HS-27A (cell line): ENCODE results near the gene C2orf42.
A peak's percentile ranks its signal among the peaks of the same experiment; 100 is the strongest.
"Not testable (repeated sequence)": the region's sequence is repeated elsewhere in the genome, so short reads cannot be mapped to it uniquely, and the experiment has no call there.

Experiments used
- DNase-seq: peaks from one replicate; pipeline ENCODE4 v3.0.0-alpha.2; 2012; ENCODE audit warnings: low read depth, missing footprints

The C2orf42 gene

DNA sequence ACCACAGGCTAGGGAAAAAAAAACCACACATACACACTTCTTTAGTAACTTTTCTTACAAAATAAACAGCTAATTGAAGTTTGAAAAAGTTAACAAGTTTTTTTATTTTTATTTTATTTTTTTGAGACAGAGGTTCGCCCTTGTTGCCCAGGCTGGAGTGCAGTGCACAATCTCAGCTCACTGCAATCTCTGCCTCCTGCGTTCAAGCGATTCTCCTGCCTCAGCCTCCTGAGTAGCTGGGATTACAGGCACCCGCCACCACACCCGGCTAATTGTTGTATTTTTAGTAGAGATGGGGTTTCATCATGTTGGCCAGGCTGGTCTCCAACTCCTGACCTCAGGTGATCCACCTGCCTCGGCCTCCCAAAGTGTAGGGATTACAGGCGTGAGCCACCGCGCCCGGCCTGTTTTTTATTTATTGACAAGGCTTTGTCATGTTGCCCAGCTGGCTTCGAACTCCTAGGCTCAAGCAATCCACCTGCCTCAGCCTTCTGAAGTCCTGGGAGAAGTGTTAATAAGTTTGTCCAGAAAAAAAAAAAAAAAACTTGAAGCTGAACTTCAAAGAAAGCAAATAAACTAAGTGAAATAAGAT lies 21.1 kb downstream of the C2orf42 start:
- DNase-seq: not testable (repeated sequence)

DNA sequence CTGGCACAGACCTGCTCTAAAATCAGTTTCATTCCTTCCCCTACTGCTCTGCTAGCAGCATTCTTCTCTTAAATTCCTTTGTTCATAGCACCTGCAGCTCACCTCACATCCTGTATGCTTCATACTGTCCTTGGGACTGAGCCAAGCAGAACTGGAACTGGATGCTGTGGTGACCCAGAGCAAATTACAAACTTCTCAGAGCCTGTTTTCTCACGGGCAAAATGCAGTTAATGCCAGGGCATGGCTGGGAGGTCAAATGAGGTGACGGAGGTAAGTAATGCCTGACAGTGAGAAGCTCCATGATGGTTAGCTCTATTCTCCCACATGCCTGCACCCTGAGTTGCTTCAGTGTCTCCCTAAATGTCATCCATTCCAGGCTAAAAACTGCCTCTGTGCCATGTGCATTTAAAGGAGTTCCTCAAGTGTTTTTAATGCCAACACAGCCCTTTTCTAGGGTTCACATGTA lies 29.7 kb downstream of the C2orf42 start:
- no peak for DNase-seq

DNA sequence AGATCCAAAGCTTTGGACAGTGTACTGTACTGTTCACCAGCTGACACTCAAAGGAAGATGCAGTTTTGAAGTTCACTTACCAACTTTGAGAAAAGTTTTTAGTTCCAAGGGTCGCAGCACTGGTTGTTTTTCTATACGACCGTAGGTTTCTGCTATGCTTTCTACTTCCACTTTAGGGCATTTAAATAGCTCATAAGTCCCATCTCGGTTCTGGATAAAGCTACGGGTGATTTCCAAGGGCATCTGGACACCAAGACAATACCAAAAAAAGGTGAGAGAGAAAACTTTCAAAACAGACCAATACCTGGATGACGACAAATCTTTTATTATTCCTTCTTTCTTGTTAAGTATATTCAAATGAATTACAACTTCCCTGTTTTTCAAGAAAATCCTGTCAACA lies 30.3 kb downstream of the C2orf42 start:
- no peak for DNase-seq

DNA sequence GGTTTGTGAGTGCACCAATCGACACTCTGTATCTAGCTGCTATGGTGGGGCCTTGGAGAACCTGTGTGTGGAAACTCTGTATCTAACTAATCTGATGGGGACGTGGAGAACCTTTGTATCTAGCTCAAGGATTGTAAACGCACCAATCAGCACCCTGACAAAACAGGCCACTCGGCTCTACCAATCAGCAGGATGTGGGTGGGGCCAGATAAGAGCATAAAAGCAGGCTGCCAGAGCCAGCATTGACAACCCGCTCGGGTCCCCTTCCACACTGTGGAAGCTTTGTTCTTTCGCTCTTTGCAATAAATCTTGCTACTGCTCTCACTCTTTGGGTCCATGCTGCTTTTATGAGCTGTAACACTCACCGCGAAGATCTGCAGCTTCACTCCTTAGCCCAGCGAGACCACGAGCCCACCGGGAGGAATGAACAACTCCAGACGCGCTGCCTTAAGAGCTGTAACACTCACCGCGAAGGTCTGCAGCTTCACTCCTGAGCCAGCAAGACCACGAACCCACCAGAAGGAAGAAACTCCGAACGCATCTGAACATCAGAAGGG lies 41.6 kb downstream of the C2orf42 start:
- DNase-seq: not testable (repeated sequence)

DNA sequence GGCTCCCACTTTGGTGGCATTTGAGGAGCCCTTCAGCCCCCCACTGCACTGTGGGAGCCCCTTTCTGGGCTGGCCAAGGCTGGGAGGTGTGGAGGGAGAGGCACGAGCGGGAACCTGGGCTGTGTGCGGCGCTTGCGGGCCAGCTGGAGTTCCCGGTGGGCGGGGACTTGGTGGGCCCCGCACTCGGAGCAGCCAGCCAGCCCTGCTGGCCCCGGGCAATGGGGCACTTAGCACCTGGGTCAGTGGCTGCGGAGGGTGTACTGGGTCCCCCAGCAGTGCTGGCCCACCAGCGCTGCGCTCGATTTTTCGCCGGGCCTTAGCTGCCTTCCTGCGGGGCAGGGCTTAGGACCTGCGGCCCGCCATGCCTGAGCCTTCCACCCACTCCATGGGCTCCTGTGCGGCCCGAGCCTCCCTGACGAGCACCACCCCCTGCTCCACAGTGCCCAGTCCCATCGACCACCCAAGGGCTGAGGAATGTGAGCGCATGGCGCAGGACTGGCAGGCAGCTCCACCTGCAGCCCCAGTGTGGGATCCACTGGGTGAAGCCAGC lies 42.5 kb downstream of the C2orf42 start:
- not testable (repeated sequence) for DNase-seq

DNA sequence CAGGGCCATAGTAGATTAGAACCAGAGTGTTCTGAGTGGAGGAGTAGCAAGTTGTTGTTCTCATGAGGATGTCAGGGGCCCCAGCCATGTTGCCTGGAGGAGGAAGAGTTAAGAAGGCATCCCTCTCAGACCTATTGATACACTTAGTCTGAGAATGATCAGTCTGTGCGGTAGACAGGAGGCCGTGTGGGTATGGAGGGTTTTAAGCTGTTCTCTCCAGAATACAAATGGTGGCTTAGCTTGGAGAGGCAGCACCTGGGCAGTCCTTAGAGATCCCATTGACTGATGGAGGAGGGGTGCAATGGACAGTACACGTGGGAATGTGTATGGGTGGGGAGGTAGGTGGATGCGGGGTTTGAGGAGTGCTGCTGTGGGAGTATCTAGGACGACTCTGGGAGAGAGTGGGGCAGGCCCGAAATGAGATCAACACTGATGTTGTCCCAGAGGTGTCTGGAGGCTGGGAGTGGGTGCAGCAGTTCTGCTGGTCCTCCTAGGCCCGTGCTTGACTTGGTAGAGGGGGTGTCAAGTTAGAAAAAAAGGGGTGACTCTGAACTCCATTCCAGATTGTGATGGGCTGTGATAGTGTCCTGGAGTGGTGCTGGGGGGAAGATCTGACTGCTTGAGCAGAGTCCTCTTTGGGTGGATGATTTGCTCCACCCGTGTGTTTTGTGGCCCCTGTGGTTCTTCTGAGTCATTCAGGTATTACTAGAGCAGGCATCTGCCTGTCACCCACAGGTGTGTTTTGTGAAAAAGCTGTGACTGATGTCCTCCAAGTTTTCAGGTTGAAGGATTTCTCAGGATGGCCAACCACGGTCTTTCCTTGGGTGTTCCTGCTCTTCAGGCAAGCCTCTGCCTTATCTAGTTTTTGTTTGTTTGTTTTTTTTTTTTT lies 44.7 kb downstream of the C2orf42 start:
- DNase-seq: no peak

DNA sequence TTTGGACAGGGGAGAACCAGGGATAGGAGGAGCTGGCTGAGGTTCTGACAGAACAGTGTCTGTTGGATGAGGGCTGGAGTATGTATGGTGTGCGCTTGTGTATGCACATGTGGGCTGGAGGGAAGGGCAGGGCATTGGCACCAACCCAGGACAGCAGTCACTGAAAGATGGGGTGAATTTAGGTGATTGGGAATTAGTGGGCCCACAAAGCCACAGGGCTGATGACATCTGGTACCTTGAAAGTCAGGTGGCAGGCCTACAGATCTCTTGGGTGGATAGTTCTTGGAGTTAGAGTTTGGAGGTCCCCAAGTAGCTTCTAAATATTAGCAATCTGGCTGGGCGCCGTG lies 45.7 kb downstream of the C2orf42 start:
- DNase-seq: no peak

DNA sequence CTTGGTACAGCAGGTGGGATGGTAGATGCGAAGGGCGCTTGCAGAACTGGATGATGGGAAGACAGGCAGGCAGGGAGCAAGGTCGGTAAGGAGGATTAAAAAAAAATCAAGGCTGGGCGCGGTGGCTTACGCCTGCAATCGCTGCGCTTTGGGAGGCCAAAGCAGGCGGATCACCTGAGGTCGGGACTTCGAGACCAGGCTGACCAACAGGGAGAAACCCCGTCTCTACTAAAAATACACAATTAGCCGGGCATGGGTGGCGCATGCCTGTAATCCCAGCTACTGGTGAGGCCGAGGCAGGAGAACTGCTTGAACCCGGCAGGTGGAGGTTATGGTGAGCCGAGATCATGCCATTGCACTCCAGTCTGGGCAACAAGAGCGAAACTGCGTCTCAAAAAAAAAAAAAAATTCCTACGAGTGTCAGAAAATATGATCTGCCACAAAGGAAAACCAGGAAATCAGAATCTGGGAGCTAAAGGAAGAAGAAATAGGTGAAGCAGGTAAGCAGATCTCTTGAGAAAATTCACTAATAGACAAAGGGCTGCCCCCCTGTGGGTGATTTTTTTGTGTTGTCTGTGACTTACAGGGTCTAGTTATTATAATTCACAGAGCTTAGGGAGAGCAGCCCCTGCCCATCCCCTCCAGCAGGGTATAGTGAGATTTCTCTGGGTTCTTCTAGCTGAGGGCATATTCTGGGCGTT lies 46.2 kb downstream of the C2orf42 start:
- DNase-seq: no peak

DNA sequence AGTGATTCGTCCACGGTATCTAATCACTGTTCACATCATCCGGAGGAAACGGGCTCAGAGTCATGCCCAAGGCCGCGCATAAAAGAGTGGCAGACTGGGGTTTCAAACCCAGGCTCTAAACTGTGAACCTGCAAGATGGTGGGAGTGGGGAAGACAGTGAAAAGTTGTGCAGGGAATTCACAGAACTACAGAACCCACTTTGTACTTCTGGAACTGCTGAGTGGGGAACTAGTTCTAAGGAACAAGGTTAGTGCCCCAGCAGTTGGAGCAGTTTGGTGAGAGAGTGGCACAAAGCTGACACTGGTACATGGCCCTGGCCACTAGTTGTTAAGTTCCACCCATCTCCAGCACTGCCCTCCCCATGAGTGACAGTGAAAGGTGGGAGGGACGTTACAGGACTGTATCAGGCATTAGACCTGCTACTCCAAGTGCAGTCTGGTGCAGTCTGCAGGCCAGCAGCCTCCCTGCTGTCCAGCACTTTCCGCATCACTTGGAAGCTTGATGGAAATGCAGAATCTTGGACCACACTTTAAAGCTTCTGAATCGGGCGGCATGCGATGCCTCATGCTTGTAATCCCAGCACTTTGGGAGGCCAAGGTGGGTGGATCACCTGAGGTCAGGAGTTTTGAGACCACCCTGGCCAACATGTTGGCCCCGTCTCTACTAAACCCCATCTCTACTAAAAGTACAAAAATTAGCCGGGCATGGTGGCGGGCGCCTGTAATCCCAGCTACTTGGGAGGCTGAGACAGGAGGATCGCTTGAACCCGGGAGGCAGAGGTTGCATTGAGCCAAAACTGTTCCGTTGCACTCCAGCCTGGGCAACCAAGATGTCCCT lies 47.3 kb downstream of the C2orf42 start:
- DNase-seq: no peak

DNA sequence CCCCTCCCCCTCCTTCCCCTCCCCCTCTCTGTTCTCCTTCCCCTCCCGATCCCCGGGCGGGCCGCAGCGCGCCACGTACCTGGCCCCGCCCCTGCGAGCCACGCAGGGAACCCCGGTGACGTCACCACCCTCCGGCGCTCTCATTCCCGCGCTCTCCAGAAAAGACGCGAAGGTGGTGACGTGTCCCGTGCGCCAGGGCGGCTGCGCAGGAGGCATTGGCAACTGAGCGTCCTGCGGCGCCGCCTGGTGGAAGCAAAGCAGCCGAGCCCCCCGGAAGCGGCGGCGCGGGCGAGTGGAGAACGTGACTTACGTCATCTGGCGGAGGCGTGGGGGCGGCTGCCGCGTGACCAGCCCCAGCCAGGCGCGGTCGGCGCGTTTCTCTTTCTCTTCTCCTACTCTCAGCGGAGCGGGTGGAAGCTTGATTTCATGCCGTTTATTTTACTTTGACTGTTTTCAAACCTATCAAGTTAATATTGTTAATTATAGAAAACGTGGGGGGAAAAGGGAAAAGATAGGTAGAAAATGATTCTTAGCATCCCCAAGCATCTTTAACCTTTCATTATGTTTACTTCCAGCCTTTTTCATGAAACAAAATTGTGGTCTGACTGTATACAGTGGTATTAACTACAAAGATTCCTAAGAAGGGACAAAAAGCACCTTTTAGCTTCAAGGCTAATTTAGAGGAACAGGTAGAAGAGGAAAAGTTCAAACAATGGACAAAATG lies 48.1 kb downstream of the C2orf42 start:
- DNase-seq: peak; percentile 92

DNA sequence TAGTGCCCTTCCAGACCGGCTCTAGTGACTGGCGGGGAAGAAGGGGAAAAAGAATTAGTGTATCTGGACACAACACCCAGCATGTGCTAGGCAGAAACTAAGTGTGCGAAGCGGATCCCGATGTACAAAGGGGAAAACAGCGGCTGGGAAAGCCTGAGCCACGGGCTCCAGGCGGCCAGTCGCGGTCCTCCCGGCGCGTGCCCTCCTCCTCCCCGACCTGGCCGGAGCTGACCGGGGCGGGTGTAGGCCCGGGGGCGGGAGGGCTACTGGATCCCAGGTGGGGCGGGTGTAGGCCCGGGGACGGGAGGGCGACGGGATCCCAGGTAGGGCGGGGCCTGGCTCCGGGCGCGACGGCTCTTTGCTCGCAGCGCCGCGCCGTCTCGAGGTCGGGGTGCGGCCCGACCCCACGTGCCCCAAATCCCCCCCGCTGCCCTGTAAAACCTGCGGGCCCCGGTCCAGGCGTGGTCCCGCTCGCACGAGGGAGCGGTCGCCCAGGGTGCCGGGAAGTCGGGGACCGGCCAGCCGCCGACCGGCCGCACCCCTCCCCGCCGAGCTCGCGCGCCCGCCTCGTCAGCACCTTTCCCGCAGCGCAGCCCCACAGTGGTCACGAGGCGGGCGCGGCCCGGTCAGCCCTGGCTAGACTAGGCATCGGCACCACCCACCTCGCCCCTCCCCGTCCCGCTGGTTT lies 48.8 kb downstream of the C2orf42 start:
- DNase-seq: no peak

DNA sequence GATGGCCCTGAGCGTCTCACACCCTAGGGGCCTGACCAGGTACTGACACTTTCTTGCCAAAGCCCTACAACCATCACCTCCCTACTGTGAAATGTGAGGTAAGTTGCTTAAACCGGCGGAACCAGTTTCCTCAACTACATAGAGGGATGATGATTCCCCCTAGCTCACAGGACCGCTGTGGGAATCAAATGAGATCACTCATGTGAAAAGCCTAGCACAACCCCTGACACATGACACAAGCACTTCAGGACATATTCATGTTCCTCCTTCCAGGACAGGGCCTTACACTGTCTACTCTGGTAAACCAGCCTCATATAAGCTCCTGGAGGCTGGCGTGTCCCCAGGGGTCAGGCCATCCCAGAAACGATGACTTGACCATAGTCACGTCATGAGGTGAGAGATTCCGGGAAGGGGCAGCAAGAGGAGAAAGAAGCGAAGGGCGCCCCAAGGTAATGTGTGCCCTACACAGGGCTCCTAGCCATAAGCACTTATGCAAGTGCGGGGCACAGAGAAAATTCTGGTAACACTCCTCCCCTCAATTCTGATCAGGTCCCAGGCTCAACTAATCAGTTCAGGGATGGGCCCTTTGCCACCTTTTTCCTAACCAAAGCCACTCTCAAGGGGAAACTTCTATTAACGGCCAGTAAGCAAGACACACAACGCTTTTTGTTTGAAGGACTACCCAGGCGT lies 49.5 kb downstream of the C2orf42 start:
- no peak for DNase-seq

DNA sequence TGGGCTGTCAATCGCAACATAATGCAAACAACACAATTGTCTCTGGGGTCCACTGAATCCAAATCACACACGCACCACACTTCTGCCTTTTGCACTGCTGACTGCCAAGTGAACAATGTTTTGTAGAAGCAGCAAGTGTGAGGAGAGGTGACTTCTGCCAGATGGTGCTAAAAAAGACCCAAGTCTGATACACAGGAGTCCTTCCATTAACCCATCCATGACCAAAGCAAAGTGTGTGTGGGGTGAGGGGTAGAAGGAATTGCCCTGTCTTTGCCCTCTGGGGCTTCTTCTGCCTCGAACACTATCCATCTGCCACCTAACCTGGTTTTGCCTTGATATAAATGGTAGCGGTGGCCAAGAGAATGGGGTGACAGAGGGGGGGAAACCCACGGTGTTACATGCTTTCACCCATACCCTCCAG lies 50.0 kb downstream of the C2orf42 start:
- DNase-seq: no peak

DNA sequence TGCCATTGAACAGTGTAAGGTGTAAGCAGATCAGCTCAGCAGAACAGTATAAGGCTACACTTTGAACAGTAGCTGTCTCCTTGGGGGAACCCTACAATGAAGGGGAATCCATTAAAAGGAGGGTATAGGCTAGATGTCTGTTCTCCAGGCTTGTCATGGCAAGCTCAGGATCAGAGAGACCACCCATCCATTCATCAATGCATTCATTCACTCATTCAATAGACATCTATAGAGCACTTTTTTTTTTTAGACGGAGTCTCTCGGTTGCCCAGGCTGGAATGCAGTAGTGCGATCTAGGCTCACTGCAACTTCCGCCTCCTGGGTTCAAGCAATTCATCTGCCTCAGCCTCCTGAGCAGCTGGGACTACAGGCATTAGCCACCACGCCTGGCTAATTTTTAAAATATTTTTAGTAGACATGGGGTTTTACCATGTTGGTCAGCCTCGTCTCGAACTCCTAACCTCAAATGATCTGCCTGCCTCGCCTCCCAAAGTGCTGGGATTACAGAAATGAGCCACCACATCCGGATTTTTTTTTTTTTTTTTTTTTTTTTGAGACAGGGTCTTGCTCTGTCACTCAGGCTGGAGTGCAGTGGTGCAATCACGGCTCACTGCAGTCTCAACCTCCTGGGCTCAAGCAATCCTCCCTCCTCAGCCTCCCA lies 56.4 kb downstream of the C2orf42 start:
- not testable (repeated sequence) for DNase-seq

DNA sequence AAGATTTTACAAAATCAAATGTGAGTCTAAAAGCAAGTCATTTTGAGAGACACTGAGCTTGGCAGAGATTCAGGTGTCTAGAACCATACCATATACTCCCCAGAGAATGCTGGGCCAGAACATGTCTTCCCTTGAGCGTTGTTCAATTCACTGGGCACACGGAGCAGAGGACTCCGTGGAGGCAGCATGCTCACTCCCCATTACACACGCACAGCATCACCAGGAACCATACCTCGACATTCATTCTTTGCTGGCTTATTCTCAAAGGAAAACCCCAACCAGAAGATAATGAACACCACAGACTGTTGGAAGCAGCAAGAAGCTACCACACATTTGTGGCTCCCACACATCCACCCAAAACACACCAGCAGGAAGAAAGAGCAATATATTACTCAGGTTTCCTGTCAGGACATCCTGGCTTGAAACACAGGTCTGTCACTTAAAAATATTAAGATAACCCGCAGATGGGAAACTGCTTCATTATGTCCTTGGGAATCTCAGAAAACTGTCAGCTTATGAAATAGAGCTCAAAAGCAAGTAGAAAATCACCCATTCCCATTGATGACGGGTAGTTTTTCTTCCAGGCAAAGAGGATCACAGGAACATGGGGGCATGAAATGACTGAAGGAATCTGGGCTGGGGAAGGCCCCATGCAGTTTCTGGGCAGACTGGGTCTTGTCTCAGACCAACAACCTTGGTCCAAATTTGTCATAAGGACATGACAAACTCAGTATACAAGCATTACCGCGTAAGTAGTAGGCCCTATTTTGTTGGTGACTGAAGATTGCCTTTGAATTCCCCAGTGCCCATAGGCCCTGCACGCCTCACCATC lies 57.1 kb downstream of the C2orf42 start:
- no peak for DNase-seq

DNA sequence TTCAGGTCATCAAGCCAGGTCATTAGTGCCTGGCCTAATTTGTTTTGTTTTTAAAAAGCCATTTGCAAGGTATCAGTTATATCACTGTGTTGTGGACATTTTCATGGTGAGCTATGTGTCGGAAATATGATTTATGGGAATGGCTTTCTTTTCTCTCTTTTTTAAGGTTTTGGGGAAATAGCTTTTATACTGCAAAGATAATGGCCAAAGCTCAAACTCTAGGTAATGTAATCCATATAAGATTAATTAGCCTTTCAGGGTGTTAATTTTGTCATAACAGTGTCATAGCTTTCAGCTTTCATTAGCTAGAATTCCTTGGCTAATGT lies 57.7 kb downstream of the C2orf42 start:
- DNase-seq: no peak

DNA sequence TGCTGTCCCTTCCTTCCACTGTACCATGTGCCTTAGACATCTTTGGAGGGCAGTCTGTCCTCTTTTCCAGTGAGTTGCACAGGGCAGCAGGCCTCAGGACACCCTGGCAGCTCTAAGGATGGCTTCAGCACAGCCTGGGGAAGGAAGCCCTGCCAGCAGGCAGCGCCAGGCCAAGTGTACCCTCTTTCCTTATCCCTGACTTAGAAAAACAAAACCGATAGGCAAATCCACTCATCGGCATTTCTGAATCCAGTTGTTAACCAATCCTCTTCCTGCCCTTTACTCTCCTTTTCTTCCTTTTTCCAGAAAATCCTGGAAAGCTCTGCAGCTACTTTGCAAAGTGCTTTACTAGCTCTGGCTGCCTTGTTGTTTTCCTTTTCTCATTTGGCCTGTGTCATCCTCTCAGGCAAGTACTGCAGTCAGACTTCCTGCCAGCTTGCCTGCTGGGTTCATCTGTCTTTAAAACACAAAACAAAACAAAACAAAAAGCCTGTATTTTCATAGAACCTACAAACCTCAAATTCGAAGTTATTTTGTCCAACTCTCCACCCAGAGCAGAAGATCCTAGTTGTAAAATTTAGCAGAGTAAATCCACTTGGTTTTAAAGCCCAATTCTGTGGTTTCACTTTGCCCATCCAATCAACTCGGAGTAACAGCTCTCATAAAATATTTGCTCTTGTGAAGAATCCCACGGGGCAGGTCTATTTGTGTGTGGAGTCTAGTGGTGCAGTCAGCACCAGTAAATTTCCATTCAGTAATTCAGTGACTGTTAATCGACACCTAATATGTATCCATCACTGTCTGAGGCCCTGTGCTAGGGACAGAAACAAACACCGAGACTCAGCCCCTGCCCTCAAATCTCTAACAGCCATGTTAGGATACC lies 58.3 kb downstream of the C2orf42 start:
- DNase-seq: no peak
